ENCODE measurements around the gene MCFD2.
"Not testable (repeated sequence)": the region's sequence is repeated elsewhere in the genome, so short reads cannot be mapped to it uniquely, and the experiment has no call there.

MCFD2 gene

DNA sequence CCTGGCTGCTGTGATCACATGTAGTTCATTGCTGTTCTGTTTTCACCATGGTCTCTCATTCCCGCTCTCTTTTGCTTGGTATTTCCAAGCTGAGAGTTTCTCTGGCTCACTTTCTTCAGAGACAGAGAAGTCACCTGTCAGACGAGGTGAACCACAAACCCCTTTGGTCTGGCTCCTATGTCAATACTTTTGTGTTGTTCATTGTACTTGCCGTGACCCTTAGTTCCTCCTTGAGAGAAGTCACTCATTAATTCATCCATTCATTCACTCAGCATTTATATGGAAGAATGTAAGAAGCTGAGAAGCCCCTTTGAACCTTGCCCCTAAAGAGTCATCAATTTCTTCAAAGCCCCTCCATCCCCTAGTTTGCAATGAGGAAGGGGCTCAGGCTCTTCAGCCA lies 15.2 kb downstream of the MCFD2 start:
- no peak for DNase-seq

DNA sequence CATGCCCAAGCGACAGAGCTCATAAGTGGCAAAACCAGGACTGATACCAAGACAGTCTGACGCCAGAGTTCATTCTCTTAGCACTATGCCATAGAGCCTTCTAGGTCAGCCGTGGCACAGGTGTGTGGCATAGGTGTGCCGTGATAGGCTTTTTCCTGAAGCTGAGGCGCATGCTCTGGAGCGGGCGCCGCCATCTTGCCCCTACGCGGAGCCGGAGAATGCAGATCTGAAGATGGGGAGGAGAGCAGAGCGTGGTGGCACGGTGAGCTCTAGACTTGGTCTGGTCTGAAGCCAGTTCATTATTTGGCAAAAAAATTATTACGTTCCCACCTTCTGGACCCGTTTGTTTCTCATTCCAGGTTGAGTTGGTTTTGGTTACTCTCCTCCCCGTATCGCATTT lies 16.6 kb downstream of the MCFD2 start:
- DNase-seq: no peak

DNA sequence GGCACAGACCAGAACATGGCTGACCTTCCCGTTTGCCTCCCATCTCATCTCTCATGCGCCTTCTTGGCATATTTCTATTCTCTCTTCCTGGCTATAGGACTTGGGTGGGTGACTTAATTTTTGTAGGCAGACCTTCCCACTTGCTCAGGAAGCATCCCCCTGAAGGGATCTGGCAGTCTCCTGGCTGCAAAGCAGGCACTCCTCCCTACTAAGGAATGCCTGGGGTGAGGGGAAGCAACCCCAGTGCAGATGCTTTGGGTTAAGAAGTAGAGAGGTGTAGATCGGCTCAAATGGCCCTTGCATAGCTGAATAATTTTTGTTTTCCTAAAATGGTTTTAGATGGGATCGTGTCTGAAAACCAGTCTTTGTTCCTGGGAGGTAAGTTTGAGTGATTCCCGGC lies 17.6 kb downstream of the MCFD2 start:
- DNase-seq: no peak

DNA sequence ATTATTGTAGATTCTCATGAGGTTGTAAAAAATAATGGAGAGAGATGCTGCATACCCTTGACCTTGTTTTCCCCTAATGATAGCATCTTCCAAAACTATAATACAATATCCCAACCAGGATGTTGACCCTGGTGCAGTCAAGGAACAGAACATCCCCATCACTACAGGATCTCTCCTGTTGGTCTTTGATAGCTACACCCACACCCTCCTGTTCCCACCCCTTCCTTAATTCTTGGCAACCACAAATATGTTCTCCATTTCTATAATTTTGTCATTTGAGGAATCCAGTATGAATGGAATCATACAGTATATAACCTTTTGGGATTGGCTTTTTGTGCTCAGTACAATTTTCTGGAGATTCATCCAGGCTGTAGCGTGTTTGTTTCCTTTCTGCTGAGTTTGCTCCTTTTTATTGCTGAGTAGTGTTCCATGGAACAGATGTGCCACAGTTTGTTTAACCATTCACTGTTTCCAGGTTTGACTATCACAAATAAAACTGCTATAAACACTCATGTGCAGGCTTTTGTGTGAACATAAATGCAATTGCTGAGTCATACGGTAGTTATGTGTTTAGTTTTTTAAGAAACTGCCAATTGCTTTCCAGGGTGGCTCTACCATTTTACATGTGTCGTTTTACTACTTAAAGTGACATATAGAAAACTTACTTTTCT lies 22.2 kb downstream of the MCFD2 start:
- no peak for DNase-seq

DNA sequence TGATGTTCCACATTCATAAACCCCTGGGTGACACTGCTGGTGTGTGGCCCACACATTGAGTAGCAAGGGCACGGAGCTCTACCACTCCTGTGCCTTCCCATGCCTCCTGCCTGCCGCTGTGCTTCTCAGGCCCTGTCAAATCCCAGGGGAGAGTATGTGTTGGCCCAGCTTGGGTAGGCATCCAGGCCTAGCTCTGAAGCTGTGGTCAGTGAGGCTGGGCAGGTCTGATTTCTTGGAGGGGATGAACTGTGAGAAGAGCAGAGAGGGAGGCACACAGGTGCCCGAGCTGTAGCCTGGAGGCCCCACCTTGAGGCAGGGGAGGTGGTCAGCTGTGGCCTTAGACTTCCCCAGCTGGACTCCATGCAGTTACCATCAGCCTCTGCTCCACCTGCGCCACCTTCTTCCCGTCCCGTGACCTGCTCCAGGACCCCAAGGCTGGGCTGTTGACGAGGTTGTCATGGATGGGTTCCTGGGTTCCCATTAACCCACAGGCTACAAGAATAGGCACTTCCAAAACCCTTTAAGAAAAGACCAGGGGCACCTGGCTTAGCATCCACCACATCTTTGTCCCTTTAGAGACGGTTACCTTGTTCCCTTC lies 23.6 kb downstream of the MCFD2 start:
- DNase-seq: no peak

DNA sequence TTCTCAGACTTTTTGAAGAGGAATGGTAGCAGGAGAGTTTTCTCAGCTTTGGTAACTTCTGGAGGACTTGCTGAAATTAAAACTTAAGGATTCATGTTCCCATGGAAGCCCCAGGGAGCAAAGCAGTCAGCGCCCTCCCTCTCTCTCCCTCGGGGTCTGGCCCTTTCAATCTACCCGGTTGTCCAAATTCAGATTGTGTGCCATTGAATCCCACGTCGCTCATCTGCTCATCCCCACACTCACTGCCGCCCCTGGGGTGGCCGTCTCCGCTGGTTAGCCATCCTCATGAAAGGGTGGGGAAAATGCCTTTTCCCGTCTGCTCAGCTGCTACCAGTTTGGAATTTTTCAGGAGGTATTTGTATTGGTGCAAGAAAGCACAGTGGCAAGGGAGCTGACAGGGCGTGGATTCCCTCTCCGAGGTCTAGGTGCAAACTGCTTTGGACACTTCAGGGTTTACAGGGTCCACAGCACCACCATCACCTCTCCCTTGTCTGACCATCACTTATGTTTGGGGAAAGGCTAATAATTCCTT lies 27.1 kb downstream of the MCFD2 start:
- DNase-seq: no peak

DNA sequence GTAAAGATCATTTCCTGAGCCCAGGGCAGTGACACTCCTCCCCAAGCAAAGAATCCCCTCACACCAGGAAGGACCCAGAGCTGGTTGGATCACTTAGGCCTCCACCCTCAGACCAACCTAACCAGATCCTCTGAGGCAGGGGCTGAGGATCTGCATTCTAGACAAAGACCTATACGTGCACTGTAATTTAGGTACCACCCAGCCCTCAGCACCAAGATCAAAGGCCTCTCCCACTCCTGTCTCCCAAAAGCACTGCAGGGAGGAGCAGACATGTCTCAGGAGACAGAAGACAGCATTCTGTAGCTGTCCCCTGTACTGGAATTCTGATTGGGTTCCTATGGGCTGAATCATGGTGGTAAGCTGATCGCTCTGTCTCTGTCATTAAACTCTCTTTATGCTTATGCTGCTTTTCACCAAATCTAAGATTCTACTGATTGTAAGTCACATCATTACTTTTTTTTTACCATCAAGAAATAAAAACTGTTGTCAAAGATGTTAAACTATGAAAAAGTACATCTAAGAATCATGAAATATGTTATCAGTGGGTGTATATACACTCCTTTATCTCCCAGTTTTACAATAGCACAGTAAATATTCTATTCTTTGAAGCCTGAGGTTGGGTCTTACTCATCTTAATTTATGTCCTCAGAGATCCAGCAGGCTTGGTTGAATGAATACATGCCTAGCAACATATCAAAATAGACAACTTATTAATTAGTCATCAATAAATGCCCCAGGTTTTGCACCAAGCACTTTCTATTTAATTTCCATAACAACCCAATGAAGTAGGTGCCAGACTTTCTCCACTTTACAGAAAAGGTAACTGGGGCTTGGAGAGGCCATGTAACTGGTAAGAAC lies 28.3 kb downstream of the MCFD2 start:
- no peak for DNase-seq

DNA sequence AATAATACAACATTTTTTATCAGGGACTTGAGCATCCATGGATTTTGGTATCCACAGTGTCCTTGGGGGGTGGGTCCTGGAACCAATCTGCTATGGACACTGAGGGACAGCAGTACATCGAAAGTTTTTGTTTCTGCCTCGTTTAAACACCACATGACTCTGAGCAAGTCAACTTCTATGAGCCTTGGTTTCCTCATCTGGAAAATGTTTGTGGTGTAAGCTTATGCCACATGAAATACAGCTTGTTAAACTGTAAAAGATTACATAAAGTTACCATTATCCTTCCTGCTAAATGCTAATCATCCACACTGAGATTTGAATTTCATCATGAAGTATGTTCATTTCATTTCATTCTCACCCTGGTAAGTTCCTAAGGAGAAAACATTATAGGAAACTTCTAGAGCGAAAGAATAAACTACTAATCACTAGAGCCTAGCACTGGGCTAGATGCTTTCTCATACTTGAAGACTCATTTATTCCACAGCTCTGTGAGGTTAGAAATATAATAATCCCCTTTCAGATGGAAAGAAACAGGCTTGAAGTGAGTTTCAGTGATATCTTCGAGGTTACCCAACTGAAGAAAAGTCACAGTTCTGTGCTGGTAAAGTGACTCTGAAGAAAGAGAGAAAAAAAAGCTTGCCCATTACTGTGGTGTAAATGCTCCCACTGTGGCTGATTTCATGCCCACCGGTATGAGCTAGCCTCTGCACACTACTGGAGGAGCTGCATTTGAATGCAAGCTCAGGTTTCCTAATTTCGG lies 29.2 kb downstream of the MCFD2 start:
- no peak for DNase-seq

DNA sequence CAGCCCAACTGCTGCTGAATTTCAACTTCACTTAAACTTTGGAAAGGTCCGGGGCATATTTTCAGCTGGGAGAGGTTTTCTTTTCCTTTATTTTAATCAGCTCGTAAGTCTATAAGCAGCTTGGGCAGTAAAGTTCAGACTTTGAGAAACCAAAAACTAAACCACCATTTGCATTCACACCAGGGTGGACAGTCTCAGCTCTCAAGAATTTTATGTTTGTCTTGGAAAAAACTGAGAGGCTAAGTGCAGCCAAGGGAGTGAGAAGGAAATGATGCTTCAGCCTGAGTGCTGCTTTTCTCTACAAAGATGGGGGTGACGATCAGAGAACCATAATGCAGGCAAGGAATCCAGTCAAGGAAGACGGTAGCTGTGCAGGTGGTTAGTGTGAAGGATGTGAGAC lies 30.2 kb downstream of the MCFD2 start:
- no peak for DNase-seq

DNA sequence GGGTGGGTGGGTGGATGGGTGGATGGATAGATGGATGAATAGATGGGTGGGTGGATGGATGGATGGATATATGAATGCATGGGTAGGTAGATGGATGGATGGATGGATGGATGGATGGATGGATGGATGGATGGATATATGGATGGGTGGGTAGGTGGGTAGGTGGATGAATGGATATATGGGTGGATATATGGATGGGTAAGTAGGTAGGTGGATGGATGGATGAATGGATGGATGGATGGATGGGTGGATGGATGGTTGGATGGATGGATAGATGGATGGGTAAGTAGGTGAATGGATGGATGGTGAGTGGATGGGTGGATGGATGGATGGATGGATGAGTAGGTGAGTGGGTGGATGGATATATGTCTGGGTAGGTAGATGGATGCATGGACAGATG lies 36.1 kb downstream of the MCFD2 start:
- DNase-seq: no peak

DNA sequence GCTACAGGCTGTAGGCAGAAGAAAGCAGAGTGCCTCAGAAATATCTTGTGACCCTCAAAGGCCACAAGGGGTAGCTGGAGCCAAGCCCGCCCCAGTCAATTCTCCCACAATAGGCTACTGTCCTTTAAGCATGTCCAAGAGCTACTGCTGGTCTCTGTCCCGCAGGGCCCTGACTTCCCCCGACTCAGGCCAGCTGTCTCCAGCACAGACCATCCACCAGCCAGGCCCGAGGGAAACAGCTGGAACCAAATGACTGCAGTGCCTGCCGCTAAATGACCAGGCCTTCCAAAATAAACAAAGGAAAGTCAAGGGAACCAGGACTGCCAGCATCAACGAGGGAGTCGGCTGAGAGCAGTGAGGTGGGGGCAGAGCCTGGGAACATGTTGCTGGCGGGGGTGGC lies 36.7 kb downstream of the MCFD2 start:
- DNase-seq: no peak

DNA sequence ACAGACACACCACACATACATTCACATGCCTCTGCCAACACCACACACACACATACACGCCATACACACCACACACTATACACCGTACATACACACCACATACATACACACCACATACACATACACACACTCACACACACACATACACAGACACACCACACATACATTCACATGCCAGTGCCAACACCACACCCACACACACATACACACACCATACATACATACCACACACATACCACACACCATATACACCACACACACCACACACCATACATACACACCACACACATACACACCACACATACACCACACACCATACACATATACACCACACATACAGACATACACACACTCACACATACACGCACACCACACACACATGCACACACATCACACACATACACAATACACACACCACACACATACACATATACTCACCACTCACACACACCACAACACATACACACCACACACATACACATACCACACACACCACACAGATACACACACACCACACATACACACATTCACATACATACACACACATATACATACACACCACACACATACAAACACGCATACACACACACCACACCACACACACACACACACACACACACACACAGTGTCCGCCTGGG lies 37.2 kb downstream of the MCFD2 start:
- DNase-seq: no peak

DNA sequence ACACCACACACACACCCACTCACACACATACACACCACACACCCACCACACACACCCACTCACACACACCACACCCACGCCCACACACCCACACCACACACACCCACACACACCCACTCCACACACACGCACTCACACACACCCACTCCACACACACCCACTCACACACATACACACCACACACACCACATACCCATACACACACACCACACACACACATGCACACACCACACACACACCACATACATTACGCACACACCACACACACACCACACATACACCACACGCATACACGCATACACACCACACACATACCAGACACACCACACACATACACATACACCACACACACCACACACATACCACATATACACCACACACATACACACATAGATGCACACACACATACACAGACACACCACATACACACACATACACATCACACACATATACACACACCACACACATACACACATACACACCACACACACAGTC lies 37.9 kb downstream of the MCFD2 start:
- DNase-seq: no peak

DNA sequence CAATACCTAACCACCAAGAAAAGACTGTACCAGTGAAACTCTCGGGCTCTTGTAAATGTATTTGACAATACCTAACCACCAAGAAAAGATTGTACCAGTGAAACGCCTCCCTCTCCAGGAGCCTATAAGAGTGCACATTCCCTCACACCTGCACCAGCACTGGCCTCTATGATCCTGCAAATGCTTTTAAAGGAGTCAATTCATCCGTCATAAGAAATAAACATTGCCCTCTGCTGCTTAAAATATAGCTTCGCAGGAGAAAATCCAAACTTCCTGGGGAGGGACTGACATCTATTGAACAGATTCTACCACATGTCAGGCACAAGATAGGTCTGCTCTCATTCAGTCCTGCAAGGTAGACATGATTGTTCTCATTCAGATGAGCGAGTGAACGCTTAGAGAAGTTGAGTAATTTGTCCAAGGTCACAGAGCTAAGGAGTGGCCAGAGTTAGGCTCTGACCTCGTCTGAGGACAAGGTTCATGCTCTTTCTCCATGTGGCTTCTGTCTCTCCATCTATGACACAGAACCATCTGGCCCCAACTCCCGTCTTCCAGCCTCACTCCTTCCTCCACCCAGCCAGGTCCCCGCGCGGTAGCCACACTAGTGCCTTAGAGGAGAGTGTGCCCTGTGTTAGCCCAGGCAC lies 38.7 kb downstream of the MCFD2 start:
- no peak for DNase-seq

DNA sequence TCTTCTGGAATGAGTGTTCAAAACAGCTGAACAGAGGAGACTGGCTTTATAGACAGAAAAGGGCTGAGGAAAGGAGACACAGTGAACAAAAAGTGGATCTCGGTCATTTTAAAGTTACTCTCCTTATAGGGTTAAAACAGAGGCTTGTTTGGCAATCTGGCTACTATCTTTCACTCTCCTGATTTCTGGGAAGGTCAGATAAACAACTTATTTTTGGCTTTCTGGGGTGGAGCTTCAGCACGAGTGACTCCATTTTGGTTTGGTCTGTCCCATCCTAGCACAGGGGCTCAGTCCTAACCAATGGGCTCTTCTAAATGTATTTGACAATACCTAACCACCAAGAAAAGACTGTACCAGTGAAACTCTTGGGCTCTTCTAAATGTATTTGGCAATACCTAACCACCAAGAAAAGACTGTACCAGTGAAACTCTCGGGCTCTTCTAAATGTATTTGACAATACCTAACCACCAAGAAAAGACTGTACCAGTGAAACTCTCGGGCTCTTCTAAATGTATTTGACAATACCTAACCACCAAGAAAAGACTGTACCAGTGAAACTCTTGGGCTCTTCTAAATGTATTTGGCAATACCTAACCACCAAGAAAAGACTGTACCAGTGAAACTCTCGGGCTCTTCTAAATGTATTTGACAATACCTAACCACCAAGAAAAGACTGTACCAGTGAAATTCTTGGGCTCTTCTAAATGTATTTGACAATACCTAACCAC lies 39.5 kb downstream of the MCFD2 start:
- DNase-seq: not testable (repeated sequence)

DNA sequence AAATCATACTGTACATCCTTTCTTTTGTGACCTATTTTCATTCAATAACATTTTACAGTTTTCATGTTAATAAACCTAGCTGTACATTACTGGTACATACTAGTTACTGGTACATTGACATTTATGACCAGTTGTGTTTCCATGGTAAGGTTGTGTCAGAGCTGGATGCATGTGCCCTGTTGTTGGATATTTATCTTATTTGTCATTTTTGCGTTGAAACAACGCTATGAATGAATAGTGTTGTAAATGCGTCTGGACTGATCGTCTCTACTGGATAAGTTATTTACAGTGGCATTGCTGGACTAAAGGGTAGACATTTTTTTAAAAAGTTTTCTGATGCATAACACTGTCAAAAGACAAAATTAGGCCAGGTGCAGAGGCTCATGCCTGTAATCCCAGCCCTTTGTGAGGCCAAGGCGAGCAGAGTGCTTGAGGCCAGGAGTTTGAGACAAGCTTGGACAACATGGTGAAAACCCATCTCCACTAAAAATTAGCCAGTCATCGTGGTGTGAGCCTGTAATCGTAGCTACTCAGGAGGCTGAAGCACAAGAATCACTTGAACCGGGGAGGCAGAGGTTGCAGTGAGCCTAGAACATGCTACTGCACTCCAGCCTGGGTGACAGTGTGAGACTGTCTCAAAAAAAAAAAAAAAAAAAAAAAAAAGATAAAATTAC lies 40.2 kb downstream of the MCFD2 start:
- no peak for DNase-seq

DNA sequence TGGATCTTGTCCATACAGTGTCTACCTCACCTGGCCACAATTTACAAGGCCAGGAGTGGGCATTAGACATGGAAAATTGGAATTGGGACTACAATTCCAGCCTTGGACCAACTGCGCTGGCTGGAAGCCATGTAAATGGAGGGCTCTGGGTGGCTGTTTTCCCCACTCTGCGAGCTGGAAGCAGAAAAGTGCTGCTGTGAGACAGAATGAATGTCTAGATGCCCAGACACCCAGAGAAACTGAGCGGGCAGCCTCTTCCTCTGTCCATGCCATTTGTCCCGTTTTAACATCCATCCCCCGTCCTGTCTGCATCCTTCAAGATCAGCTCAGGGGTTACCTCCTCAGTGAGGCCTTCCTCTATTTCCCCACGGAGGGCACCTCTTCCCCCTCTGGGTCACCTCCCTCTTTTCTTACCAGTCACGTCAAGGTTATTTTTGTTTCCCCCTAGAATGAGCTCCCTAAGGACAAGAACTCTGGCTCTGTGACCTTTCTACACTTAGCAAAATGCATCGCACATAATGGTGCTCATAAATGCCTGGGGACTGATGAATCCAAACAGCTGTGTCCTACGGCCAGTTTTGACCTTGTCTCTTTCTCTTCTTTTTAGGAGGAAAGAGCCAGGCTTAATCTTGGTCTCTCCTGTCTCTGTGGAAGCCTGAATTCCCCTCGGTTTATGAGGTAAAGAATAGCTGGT lies 41.2 kb downstream of the MCFD2 start:
- no peak for DNase-seq

DNA sequence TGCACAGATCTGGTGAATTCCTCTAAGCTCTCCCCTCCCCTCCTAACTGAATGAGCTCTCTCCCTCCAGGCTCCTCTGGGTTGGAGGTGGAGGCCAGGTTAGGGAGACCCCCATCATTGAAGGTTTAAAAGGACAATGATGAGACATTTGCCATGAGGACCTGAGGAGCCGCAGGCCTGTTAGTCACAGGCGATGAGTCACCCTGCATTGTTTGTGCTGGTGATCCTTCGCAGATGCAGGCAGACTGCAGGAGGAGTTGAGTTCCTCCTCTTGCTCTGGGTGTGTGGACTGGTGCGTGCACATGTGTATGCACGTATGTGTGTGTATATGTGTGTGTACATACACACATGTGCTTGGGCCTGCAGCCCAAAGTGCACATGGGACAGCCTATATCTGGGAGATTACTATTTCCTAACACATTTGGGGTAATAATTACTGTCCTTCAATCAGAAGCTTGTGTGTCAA lies 42.0 kb downstream of the MCFD2 start:
- DNase-seq: no peak

DNA sequence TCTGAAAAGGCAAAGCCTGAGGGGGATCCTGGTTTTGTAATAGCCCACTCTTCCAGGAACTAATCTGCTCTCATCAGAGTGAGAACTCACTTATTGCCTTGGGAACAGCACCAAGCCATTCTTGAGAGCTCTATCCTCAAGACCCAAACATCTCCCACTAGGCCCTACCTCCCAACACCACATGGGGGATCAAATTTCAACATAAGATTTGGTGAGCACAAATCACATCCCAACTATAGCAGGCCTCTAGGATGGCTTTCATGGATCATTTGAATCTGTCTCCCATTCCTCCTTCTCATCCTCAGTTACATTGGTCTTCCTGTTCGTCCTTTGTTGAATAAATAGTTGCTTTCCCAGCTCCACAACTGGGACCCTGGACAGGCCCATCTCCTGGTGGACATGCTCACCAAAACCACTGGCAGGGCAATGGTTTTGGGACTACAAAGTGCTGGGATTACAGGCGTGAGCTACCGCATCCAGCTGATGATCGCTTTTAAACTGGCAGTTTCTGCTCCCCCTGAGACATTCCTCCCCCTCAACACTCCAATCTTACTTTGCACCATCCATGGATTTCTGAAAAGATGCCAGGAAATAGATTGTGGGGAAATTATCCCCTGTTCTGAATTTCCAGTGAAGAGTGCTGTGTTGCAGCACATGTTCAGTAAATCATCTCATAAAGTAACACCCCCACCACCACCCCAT lies 42.6 kb downstream of the MCFD2 start:
- DNase-seq: no peak

Measured in activated CD4-positive, alpha-beta T cell treated with anti-CD3 and anti-CD28 coated beads, Interleukin-2, amount 50 U/mL, for 4 hours (primary cell).